HG02759 (cell line): ENCODE measurements around the gene LIPA.
"Not testable (repeated sequence)": the region's sequence is repeated elsewhere in the genome, so short reads cannot be mapped to it uniquely, and the experiment has no call there.

Experiments
- ATAC-seq: cut with Tn5 transposase; IDR thresholded peaks from one replicate; pipeline ENCODE4 v1.9.1; 2021; ENCODE audit warnings: mild to moderate bottlenecking, moderate library complexity; ENCODE audit not compliant: unreplicated experiment

The LIPA gene

GRCh38 chr10:89251409-89252224, at the start of gene LIPA:
Gene LIPA, minus strand, starts transcription at chr10:89251775. Its CDS starts 4,127 bp downstream, at chr10:89247648.
- peak; percentile 98 for ATAC-seq

GRCh38 chr10:89301232-89301631, 49.7 kb upstream of the LIPA start:
- peak; percentile 36 for ATAC-seq

GRCh38 chr10:89299031-89299430, 47.5 kb upstream of the LIPA start:
- no peak for ATAC-seq

GRCh38 chr10:89297791-89298190, 46.2 kb upstream of the LIPA start:
- no peak for ATAC-seq

- no peak for ATAC-seq
These were observed 45.8 kb upstream of the LIPA start for GRCh38 chr10:89297356-89297755.

- peak; percentile 50 for ATAC-seq
These were observed 44.7 kb upstream of the LIPA start for GRCh38 chr10:89296220-89296648.

GRCh38 chr10:89295597-89295996, 44.0 kb upstream of the LIPA start:
- ATAC-seq: no peak

- no peak for ATAC-seq
These were observed 43.2 kb upstream of the LIPA start for GRCh38 chr10:89294721-89295239.

- not testable (repeated sequence) for ATAC-seq
These were observed 33.7 kb upstream of the LIPA start for GRCh38 chr10:89285303-89285702.

GRCh38 chr10:89284711-89285110, 33.1 kb upstream of the LIPA start:
- ATAC-seq: not testable (repeated sequence)

GRCh38 chr10:89283936-89284475, 32.4 kb upstream of the LIPA start:
- no peak for ATAC-seq

- no peak for ATAC-seq
These were observed 31.7 kb upstream of the LIPA start for GRCh38 chr10:89283025-89283935.

GRCh38 chr10:89281606-89282395, 30.2 kb upstream of the LIPA start:
- ATAC-seq: no peak

- ATAC-seq: no peak
These were observed 28.9 kb upstream of the LIPA start for GRCh38 chr10:89280508-89280907.

- ATAC-seq: no peak
These were observed 27.9 kb upstream of the LIPA start for GRCh38 chr10:89279421-89279869.

GRCh38 chr10:89278900-89279392, 27.4 kb upstream of the LIPA start:
- ATAC-seq: no peak

GRCh38 chr10:89278034-89278535, 26.5 kb upstream of the LIPA start:
- ATAC-seq: no peak

GRCh38 chr10:89275383-89275782, 23.8 kb upstream of the LIPA start:
- no peak for ATAC-seq

- no peak for ATAC-seq
These were observed 23.4 kb upstream of the LIPA start for GRCh38 chr10:89274928-89275327.

- no peak for ATAC-seq
These were observed 22.1 kb upstream of the LIPA start for GRCh38 chr10:89273680-89274079.
